HL-60 (cell line): ENCODE measurements around the gene ACAA1.

Experiments used
- DNase-seq, 2 experiments: peaks; one replicate each; pipeline ENCODE4 v3.0.0-alpha.2; 2010 to 2020; ENCODE audit warnings: low read depth in 1 of 2, low spot score in 1 of 2
- H3K27ac ChIP-seq: fragments of 250-450 bp; sonication (Bioruptor Pico); replicated peaks from 2 replicates; pipeline ENCODE4 v1.5.1; 2020; ENCODE audit warnings: mild to moderate bottlenecking, moderate library complexity
- H3K27me3 ChIP-seq: fragments of 250-450 bp; sonication (Bioruptor Pico); 2 replicates; pipeline ENCODE4 v1.5.1; 2021; ENCODE audit warnings: mild to moderate bottlenecking, moderate library complexity; ENCODE audit not compliant: insufficient read depth, poor library complexity, severe bottlenecking
- H3K4me3 ChIP-seq: replicated peaks from 2 replicates; pipeline ENCODE4 v1.5.1; 2011; ENCODE audit warnings: mild to moderate bottlenecking, control low read depth, low read length; ENCODE audit not compliant: insufficient read depth
- GABPA ChIP-seq: IDR thresholded peaks from 2 replicates; pipeline ENCODE4 v1.6.1; 2012; ENCODE audit warnings: low read depth
- POLR2AphosphoS5 ChIP-seq: IDR thresholded peaks from 2 replicates; pipeline ENCODE4 v1.6.1; 2012; ENCODE audit warnings: low read depth
- SPI1 ChIP-seq: IDR thresholded peaks from 2 replicates; pipeline ENCODE4 v1.6.1; 2012; ENCODE audit warnings: low read depth, mild to moderate bottlenecking, borderline replicate concordance
- TF ChIP-seq, protein P1 (sequence below): IDR thresholded peaks from one replicate; pipeline ENCODE4 v1.5.1; 2011; ENCODE audit warnings: low read length, control low read depth, inconsistent platforms; ENCODE audit not compliant: insufficient read depth
- TF ChIP-seq, protein P2 (sequence below): IDR thresholded peaks from 2 replicates; pipeline ENCODE4 v1.6.1; 2012; ENCODE audit warnings: low read depth; ENCODE audit not compliant: insufficient replicate concordance

ACAA1 gene

DNA sequence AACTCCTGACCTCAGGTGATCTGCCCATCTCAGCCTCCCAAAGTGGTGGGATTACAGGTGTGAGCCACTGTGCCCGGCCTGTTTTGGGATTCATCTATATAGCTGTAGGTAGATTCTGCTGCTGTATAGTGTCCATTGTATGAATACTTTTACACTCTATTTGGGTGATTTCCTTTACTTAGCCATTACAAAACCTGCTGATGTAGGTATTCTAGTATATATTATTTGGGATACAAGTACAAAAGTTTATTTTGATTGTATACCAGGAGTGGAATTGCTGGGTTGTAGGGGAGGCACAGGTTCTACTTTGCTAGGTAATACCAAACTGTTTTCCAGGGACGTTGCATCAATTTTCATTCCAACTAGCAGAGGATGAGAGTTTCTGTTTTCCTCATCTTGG is 18.9 kb upstream of the ACAA1 start:
- TF ChIP-seq POLR2AphosphoS5 (no peak), GABPA (no peak), SPI1 (no peak)
- TF ChIP-seq, protein P1, sequence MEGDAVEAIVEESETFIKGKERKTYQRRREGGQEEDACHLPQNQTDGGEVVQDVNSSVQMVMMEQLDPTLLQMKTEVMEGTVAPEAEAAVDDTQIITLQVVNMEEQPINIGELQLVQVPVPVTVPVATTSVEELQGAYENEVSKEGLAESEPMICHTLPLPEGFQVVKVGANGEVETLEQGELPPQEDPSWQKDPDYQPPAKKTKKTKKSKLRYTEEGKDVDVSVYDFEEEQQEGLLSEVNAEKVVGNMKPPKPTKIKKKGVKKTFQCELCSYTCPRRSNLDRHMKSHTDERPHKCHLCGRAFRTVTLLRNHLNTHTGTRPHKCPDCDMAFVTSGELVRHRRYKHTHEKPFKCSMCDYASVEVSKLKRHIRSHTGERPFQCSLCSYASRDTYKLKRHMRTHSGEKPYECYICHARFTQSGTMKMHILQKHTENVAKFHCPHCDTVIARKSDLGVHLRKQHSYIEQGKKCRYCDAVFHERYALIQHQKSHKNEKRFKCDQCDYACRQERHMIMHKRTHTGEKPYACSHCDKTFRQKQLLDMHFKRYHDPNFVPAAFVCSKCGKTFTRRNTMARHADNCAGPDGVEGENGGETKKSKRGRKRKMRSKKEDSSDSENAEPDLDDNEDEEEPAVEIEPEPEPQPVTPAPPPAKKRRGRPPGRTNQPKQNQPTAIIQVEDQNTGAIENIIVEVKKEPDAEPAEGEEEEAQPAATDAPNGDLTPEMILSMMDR: no peak
- TF ChIP-seq, protein P2, sequence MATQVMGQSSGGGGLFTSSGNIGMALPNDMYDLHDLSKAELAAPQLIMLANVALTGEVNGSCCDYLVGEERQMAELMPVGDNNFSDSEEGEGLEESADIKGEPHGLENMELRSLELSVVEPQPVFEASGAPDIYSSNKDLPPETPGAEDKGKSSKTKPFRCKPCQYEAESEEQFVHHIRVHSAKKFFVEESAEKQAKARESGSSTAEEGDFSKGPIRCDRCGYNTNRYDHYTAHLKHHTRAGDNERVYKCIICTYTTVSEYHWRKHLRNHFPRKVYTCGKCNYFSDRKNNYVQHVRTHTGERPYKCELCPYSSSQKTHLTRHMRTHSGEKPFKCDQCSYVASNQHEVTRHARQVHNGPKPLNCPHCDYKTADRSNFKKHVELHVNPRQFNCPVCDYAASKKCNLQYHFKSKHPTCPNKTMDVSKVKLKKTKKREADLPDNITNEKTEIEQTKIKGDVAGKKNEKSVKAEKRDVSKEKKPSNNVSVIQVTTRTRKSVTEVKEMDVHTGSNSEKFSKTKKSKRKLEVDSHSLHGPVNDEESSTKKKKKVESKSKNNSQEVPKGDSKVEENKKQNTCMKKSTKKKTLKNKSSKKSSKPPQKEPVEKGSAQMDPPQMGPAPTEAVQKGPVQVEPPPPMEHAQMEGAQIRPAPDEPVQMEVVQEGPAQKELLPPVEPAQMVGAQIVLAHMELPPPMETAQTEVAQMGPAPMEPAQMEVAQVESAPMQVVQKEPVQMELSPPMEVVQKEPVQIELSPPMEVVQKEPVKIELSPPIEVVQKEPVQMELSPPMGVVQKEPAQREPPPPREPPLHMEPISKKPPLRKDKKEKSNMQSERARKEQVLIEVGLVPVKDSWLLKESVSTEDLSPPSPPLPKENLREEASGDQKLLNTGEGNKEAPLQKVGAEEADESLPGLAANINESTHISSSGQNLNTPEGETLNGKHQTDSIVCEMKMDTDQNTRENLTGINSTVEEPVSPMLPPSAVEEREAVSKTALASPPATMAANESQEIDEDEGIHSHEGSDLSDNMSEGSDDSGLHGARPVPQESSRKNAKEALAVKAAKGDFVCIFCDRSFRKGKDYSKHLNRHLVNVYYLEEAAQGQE: no peak
- H3K27ac ChIP-seq: no peak overlapping the region
- H3K4me3 ChIP-seq: no peak overlapping the region
- no peaks in the 10 kb centered on the region for H3K27me3 ChIP-seq
- DNase-seq: no peak

DNA sequence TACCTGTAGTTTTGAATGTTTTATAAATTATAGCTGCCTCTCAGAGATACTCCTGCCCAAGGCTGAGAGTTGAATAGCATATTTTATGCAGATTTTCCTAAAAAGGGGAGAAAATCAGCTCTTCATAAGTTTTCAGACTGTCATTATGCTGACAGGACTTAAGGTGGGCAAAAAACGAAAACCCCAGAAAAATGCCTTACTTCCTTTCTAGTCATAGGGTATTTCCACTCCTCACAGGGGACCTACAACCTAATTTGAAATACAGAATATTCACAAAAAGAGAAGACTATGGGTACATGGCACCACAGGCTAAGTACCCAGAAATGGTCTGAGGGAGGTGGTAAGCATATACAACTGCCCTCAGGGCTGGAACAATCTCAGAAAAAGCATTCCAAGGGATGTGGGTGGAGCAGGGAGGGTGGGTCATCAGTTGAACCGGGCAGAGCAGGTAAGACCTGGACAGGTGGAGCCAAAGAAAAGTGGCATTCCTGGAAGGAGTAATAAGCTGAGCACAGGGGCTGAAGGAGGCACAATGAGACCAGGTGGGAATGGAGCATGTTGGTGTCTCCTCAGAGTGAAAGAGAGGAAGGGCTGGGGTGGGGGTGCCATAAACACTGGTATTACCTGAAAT is 17.8 kb upstream of the ACAA1 start:
- no peak overlapping the region for H3K27ac ChIP-seq
- H3K27me3 ChIP-seq: no peaks in the 10 kb centered on the region
- TF ChIP-seq POLR2AphosphoS5 (no peak), GABPA (no peak), SPI1 (no peak)
- TF ChIP-seq, protein P1: no peak
- TF ChIP-seq, protein P2: no peak
- no peak for DNase-seq
- no peak overlapping the region for H3K4me3 ChIP-seq

DNA sequence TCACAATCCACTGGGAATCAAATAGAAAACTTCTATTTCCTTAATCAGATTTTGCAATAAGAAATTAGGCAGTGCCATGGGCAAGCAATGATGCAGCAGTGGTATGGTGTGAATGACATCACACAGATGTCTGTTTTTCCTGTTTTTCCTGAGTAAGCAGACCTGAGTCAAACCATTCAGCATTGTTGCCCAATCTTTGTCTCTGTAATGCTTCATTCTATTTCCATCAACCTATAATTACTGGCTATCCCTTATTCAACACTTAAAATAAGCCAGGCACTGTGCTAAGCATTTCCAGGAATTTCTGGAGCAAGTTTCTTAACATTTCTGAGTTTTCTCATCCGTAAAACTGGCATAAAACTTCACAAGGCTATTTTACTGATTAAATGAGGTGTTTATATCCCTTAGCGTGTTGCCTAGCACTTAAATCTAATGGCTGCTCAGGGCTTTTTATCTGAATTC is 17.1 kb upstream of the ACAA1 start:
- H3K4me3 ChIP-seq: no peak overlapping the region
- no peak overlapping the region for H3K27ac ChIP-seq
- DNase-seq: peak in 1 of 2 experiments; percentile 40

More for the DNA sequence above, 17.1 kb upstream of the ACAA1 start:
- no peaks in the 10 kb centered on the region for H3K27me3 ChIP-seq
- TF ChIP-seq GABPA (no peak), SPI1 (no peak), POLR2AphosphoS5 (no peak)
- TF ChIP-seq, protein P2: no peak
- TF ChIP-seq, protein P1: no peak
